K562 (cell line): ENCODE data around the gene APOO. TPM values are rescaled to one million over a fixed set of nuclear protein-coding genes. Genes with fewer than 3 reads are reported as not detected.
A peak's percentile ranks its signal among the peaks of the same experiment; 100 is the strongest.

Experiments
- ATAC-seq: fragments of 200-7000 bp; cut with Tn5 transposase; 3 replicates; pipeline ENCODE4 v1.9.1; 2020; ENCODE audit warnings: moderate library complexity
- BruUV-seq: library from RNA; stranded (reverse); fragments of 400-500 nt; replicated peaks from 2 replicates; lab custom pipeline; 2021; lab: Mats Ljungman, UMichigan
- CTCF ChIA-PET: fragments of 300-600 bp; formaldehyde crosslinking; extraction: SDS; loops from one replicate; lab custom pipeline; 2021; ENCODE audit warnings: low intra/inter-chr PET ratio; lab: Yijun Ruan, JAX
- POLR2A ChIA-PET: fragments of 300-600, 350-650 bp; sonication (Branson Sonifier 250); formaldehyde crosslinking; extraction: SDS; loops from one replicate; lab custom pipeline; 2021; ENCODE audit warnings: antibody characterized with exemption, inconsistent platforms; lab: Yijun Ruan, JAX
- DNase-seq, 4 experiments: peaks; one replicate each; pipeline versions ENCODE4 v3.0.0 to v3.0.0-alpha.2; 2011 to 2018; ENCODE audit warnings: low spot score in 3 of 4, mixed read lengths in 3 of 4; ENCODE audit errors: extremely low read depth in 1 of 4
- FAIRE-seq: peaks from 2 replicates; lab custom pipeline; 2011; peaks lifted over from hg19 to GRCh38; lab: Jason Lieb, UNC
- H2AFZ ChIP-seq: 2 replicates; pipeline ENCODE4 v1.6.0; 2011; ENCODE audit warnings: low read depth, low read length, control low read depth, inconsistent platforms
- H3K27ac ChIP-seq: fragments of 200-600 bp; 3 replicates; pipeline ENCODE4 v1.8.0; 2011; ENCODE audit warnings: low read depth, mild to moderate bottlenecking, control low read depth, inconsistent platforms, low read length, moderate library complexity, mixed read lengths; ENCODE audit errors: extremely low read depth
- H3K27me3 ChIP-seq, 2 experiments: fragments of 300-600 bp in 1 of 2; 2 replicates in 1 of 2; 3 replicates in 1 of 2; pipeline versions ENCODE4 v1.6.0 to v1.8.0; 2011; ENCODE audit warnings: inconsistent platforms in 2 of 2, low read length in 2 of 2, mild to moderate bottlenecking in 1 of 2, mixed read lengths in 1 of 2, moderate library complexity in 1 of 2; ENCODE audit not compliant: control insufficient read depth in 2 of 2, insufficient read depth in 2 of 2
- H3K36me3 ChIP-seq: fragments of 300-600 bp; 3 replicates; pipeline ENCODE4 v1.8.0; 2011; ENCODE audit warnings: mild to moderate bottlenecking, low read length, inconsistent platforms; ENCODE audit not compliant: control insufficient read depth, insufficient read depth
- H3K4me1 ChIP-seq, 2 experiments: fragments of 200-600 bp in 1 of 2; replicated peaks in 1 of 2; 2 replicates in 1 of 2; 3 replicates in 1 of 2; pipeline versions ENCODE4 v1.5.1 to v1.8.0; 2011; ENCODE audit warnings: inconsistent platforms in 2 of 2, low read length in 2 of 2, mild to moderate bottlenecking in 1 of 2, mixed read lengths in 1 of 2, moderate library complexity in 1 of 2; ENCODE audit not compliant: control insufficient read depth in 2 of 2, insufficient read depth in 2 of 2
- H3K4me2 ChIP-seq: 2 replicates; pipeline ENCODE4 v1.6.1; 2011; ENCODE audit warnings: low read length, control low read depth, inconsistent platforms, mixed read lengths; ENCODE audit not compliant: insufficient read depth
- H3K4me3 ChIP-seq: fragments of 200-600 bp; sonication (generic), shearing (Covaris generic); 2 replicates; pipeline ENCODE4 v1.5.1; 2016; ENCODE audit warnings: control low read depth, inconsistent platforms
- H3K79me2 ChIP-seq: fragments of 200-600 bp; 3 replicates; pipeline ENCODE4 v1.8.0; 2011; ENCODE audit warnings: low read length, inconsistent platforms; ENCODE audit not compliant: control insufficient read depth, insufficient read depth
- H3K9ac ChIP-seq, 2 experiments: 2 replicates each; pipeline versions ENCODE4 v1.6.0 to v1.6.1; 2011; ENCODE audit warnings: low read depth in 2 of 2, low read length in 2 of 2, control low read depth in 1 of 2, inconsistent platforms in 1 of 2, mild to moderate bottlenecking in 1 of 2, mixed read lengths in 1 of 2; ENCODE audit not compliant: insufficient read depth in 1 of 2
- H3K9me1 ChIP-seq: one replicate; pipeline ENCODE4 v1.6.0; 2011; ENCODE audit warnings: inconsistent platforms, mild to moderate bottlenecking, low read length, moderate library complexity; ENCODE audit not compliant: control insufficient read depth, insufficient read depth
- H3K9me3 ChIP-seq: replicated peaks from 2 replicates; pipeline ENCODE4 v1.5.1; 2011; ENCODE audit warnings: low read depth, low read length, inconsistent platforms; ENCODE audit not compliant: control insufficient read depth, insufficient read depth
- H4K20me1 ChIP-seq: replicated peaks from 2 replicates; pipeline ENCODE4 v1.6.1; 2011; ENCODE audit warnings: low read length, inconsistent platforms, mixed read lengths; ENCODE audit not compliant: control insufficient read depth, insufficient read depth
- ARHGAP35 ChIP-seq: fragments of 450-650 bp; IDR thresholded peaks from 2 replicates; pipeline ENCODE4 v1.6.1; 2018; ENCODE audit not compliant: partially characterized antibody
- BACH1 ChIP-seq: fragments of 200-800 bp; sonication (Bioruptor generic); IDR thresholded peaks from 2 replicates; pipeline ENCODE4 v1.6.1; 2016; ENCODE audit warnings: missing genetic modification characterization, missing compliant biosample characterization
- BRCA1 ChIP-seq, 2 experiments: fragments of 450-650 bp in 1 of 2; sonication (generic) in 1 of 2; formaldehyde crosslinking in 1 of 2; IDR thresholded peaks; 2 replicates each; pipeline versions ENCODE4 v1.5.0 to v1.6.1; 2017 to 2020; ENCODE audit warnings: mild to moderate bottlenecking in 1 of 2, missing genetic modification reagents in 1 of 2
- CBFA2T3 ChIP-seq: fragments of 450-650 bp; IDR thresholded peaks from 2 replicates; pipeline ENCODE4 v1.6.1; 2017
- CHD4 ChIP-seq: fragments of 200-600 bp; sonication (generic); IDR thresholded peaks from 3 replicates; pipeline ENCODE4 v1.6.1; 2012; ENCODE audit warnings: low read depth, mild to moderate bottlenecking, mixed read lengths, low read length, inconsistent platforms; ENCODE audit not compliant: insufficient read depth, insufficient replicate concordance, poor library complexity, severe bottlenecking
- FOSL1 ChIP-seq: fragments of 200-800 bp; sonication (Bioruptor generic); conservative IDR thresholded peaks from 2 replicates; pipeline ENCODE4 v1.6.1; 2016; ENCODE audit warnings: missing genetic modification characterization, missing compliant biosample characterization
- FOXJ2 ChIP-seq: fragments of 200-800 bp; sonication (Bioruptor generic); IDR thresholded peaks from 2 replicates; pipeline ENCODE4 v1.6.1; 2016; ENCODE audit warnings: missing genetic modification characterization, missing compliant biosample characterization
- LEF1 ChIP-seq: fragments of 450-650 bp; IDR thresholded peaks from 2 replicates; pipeline ENCODE4 v1.6.1; 2016; ENCODE audit warnings: mild to moderate bottlenecking
- MAFF ChIP-seq: IDR thresholded peaks from 2 replicates; pipeline ENCODE4 v1.6.1; 2012; ENCODE audit warnings: low read length, improper control_type of control experiment
- MED1 ChIP-seq: sonication (generic); formaldehyde crosslinking; IDR thresholded peaks from 2 replicates; pipeline ENCODE4 v1.8.1; 2023; ENCODE audit warnings: missing genetic modification reagents, borderline replicate concordance
- MXI1 ChIP-seq: IDR thresholded peaks from 2 replicates; pipeline ENCODE4 v1.6.1; 2011; ENCODE audit warnings: low read depth, mild to moderate bottlenecking, improper control_type of control experiment, low read length
- NR1H2 ChIP-seq: sonication (generic); formaldehyde crosslinking; IDR thresholded peaks from 2 replicates; pipeline ENCODE4 v1.4.0; 2020; ENCODE audit warnings: mild to moderate bottlenecking, missing genetic modification reagents
- SMARCE1 ChIP-seq: fragments of 450-650 bp; IDR thresholded peaks from 2 replicates; pipeline ENCODE4 v1.7.1; 2016; ENCODE audit warnings: mild to moderate bottlenecking
- TAL1 ChIP-seq: fragments of 450-650 bp; IDR thresholded peaks from 2 replicates; pipeline ENCODE4 v1.6.1; 2016; ENCODE audit warnings: mild to moderate bottlenecking
- TCF3 ChIP-seq: sonication (generic); formaldehyde crosslinking; IDR thresholded peaks from 2 replicates; pipeline ENCODE4 v1.4.0; 2020; ENCODE audit warnings: mild to moderate bottlenecking, missing genetic modification reagents
- TEAD4 ChIP-seq, 2 experiments: sonication (generic) in 1 of 2; formaldehyde crosslinking in 1 of 2; IDR thresholded peaks; 2 replicates each; pipeline versions ENCODE4 v1.6.1 to v1.8.0; 2012 to 2022; ENCODE audit warnings: borderline replicate concordance in 1 of 2, inconsistent platforms in 1 of 2, low read length in 1 of 2, mild to moderate bottlenecking in 1 of 2, missing genetic modification reagents in 1 of 2
- ZNF140 ChIP-seq: fragments of 250-450 bp; sonication (Bioruptor Pico); IDR thresholded peaks from 2 replicates; pipeline ENCODE4 v1.8.0; 2021; ENCODE audit warnings: moderate library complexity, mild to moderate bottlenecking, inconsistent platforms
- WGBS: fragments of 100-300 bp; shearing (Covaris generic); methylation state at CpG from one replicate; pipeline ENCODE4 v1.1.6; 2016; ENCODE audit warnings: low coverage, mixed read lengths; ENCODE audit not compliant: insufficient coverage; ENCODE audit errors: missing lambda C conversion rate; 5-methylcytosine and 5-hydroxymethylcytosine counted together
- in situ Hi-C: fragments of 300-500 bp; cut with MboI; formaldehyde crosslinking; loops from 4 replicates; pipeline ENCODE4 v1.15.0; 2018; ENCODE audit warnings: inconsistent platforms, mixed read lengths
- intact Hi-C: fragments of 100-400 bp; cut with micrococcal nuclease; formaldehyde crosslinking; loops from 2 replicates; pipeline ENCODE4 v1.14.2; 2022
- polyA plus RNA-seq, 8 experiments: library from polyadenylated mRNA; depleted of rRNA in 4 of 8; stranded (reverse) in 5 of 8; unstranded in 3 of 8; fragments of >200 nt; fragmentation: Nextera tagmentation in 2 of 8; fragmentation: Illumina TruSeq in 1 of 8; extraction: Ambion mirVana in 2 of 8; extraction: Trizol in 1 of 8; gene quantifications; 2 replicates each; pipeline versions ENCODE4 v1.2.1 to v1.2.3, GENCODE V29; 2011 to 2014; ENCODE audit warnings: inconsistent platforms in 1 of 8, missing spikeins in 1 of 8
- total RNA-seq, 7 experiments: library from RNA; depleted of rRNA in 6 of 7; stranded (reverse); fragments of >200 nt in 6 of 7; fragmentation: Illumina TruSeq in 2 of 7; extraction: Trizol in 2 of 7; gene quantifications; 2 replicates each; pipeline versions ENCODE4 v1.2.1 to v1.2.3, GENCODE V29; 2011 to 2021; ENCODE audit warnings: low replicate concordance in 1 of 7
- TF ChIP-seq, protein P1 (sequence below): IDR thresholded peaks from 2 replicates; pipeline ENCODE4 v1.6.1; 2011; ENCODE audit warnings: borderline replicate concordance, low read depth, mild to moderate bottlenecking, moderate library complexity, low read length; ENCODE audit not compliant: insufficient read depth, poor library complexity, severe bottlenecking
- TF ChIP-seq, protein P2 (sequence below): fragments of 250-450 bp; sonication (Bioruptor Pico); IDR thresholded peaks from 2 replicates; pipeline ENCODE4 v1.5.1; 2021; ENCODE audit warnings: mild to moderate bottlenecking

The APOO gene
- total and polyA plus RNA-seq, 9 of the 15 experiments (the other 6 are each of a cell fraction or from before 2014, with no cell fraction given), result 37.3 to 76.4 (median 60.8) TPM

DNA sequence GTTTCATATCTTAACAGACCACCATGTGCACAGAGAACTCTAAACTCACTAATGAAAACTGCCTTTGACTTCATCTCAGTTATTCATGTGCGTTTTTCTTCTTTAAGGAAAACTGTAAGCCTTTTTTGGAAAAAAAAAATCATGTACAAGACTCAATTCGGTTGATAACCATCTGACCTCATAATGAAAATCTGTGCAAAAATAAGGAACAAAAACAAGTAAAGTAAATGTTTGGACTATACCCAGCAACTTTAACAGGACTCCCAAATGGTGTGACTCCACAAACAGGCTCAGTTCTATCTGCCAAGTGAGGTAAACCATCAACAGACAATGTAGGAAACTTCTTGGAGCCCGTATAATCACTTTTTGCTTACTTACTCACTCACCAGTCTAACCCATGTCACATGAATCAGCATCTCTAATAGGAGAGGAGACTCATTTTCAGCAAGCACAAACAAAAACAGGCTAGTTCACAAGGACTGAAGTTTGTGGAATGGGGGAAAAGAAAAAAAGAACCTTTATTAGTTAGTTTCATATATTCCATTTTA lies 9.3 kb downstream of the APOO start (continued):
- TF ChIP-seq, protein P1, sequence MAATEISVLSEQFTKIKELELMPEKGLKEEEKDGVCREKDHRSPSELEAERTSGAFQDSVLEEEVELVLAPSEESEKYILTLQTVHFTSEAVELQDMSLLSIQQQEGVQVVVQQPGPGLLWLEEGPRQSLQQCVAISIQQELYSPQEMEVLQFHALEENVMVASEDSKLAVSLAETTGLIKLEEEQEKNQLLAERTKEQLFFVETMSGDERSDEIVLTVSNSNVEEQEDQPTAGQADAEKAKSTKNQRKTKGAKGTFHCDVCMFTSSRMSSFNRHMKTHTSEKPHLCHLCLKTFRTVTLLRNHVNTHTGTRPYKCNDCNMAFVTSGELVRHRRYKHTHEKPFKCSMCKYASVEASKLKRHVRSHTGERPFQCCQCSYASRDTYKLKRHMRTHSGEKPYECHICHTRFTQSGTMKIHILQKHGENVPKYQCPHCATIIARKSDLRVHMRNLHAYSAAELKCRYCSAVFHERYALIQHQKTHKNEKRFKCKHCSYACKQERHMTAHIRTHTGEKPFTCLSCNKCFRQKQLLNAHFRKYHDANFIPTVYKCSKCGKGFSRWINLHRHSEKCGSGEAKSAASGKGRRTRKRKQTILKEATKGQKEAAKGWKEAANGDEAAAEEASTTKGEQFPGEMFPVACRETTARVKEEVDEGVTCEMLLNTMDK, result no peak
- TF ChIP-seq CHD4, result no peak
- no peak for TF ChIP-seq MXI1
- no peak for TF ChIP-seq BRCA1 (IDR thresholded peaks at IDR 0.05)
- no peak for TF ChIP-seq BRCA1 (CRISPR knock-in tag; IDR thresholded peaks at IDR 0.05)

DNA sequence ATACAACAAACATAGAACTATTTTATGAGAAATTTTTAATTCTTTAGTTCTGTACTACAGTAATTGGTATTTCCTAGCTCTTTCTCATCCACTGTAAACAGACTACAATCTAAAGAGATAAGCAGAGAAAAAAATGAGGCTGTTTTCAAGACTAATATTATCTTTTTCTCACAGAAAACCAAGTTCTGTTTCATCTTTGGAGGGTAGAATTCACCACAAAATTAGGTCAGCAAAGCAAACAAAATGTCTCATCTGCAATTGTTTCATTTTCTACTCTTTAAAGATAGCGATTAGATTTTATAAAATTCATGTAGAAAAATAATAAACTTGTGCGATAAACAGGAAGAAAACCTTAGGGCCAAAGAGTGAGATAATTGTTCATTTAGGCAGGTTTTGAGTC lies 10.8 kb downstream of the APOO start:
- ChIA-PET CTCF (no interaction called here), POLR2A (interaction anchor here (1.3 kb wide), 1 partner anchor 11 kb away, joined by 3 read pairs; no protein-coding TSS in a partner anchor)
- BruUV-seq, result no TSS peak
- Histone ChIP-seq H3K27ac (no peak overlapping the region; the same call in 2 of the 3 replicates), H3K4me2 (no peak overlapping the region; the same call in 1 of the 2 replicates), H3K9me3 (no peaks in the 10 kb centered on the region), H3K4me1 (peaks cover 6 to 18% of the 10 kb centered on the region in 2 experiments; a peak in 3 of 5 replicates), H3K9ac (no peak overlapping the region), H4K20me1 (peaks cover 2% of the 10 kb centered on the region), H3K36me3 (0 out of 3 replicates have a peak, but pooled peaks cover 2% of the 10 kb centered on the region), H2AFZ (no peak overlapping the region), H3K9me1 (no peaks in the 10 kb centered on the region), H3K79me2 (peaks cover 31% of the 10 kb centered on the region), H3K27me3 (no peaks in the 10 kb centered on the region), H3K4me3 (no peak overlapping the region)
- in situ Hi-C loops, result no loop called here
- DNase-seq, result no peak
- FAIRE-seq, result no peak
- ATAC-seq, result no peak
- WGBS, result 13% methylated on average over 2 of the region's 2 CpGs
- intact Hi-C loops, result no loop called here
- TF ChIP-seq MAFF (no peak), BACH1 (tag) (no peak), LEF1 (peak; percentile 54; the same call in 1 of the 2 replicates), SMARCE1 (peak; percentile 51; the same call in 1 of the 2 replicates), ZNF140 (CRISPR knock-in tag) (no peak), TAL1 (peak; percentile 54), FOSL1 (tag) (peak; percentile 46), MED1 (no peak), ARHGAP35 (no peak), TEAD4 (IDR thresholded peaks at IDR 0.05; ENCODE audit: low read length) (peak; percentile 38; the same call in 1 of the 2 replicates), TEAD4 (CRISPR knock-in tag; IDR thresholded peaks at IDR 0.05; ENCODE audit: borderline replicate concordance) (no peak), TCF3 (peak; percentile 15; the same call in 1 of the 2 replicates), NR1H2 (CRISPR knock-in tag) (no peak), FOXJ2 (0 out of 2 replicates have a peak, but pooled peaks have one; percentile 33), CBFA2T3 (peak; percentile 30; the same call in 1 of the 2 replicates)
- TF ChIP-seq, protein P2, sequence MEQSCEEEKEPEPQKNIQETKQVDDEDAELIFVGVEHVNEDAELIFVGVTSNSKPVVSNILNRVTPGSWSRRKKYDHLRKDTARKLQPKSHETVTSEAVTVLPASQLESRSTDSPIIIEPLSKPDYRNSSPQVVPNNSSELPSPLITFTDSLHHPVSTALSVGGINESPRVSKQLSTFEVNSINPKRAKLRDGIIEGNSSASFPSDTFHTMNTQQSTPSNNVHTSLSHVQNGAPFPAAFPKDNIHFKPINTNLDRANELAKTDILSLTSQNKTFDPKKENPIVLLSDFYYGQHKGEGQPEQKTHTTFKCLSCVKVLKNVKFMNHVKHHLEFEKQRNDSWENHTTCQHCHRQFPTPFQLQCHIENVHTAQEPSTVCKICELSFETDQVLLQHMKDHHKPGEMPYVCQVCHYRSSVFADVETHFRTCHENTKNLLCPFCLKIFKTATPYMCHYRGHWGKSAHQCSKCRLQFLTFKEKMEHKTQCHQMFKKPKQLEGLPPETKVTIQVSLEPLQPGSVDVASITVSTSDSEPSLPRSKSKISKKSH, result no peak
